ENCODE results near the gene SHLD2. TPM values are rescaled to one million over a fixed set of nuclear protein-coding genes. Genes with fewer than 3 reads are reported as not detected.
"Not testable (repeated sequence)": the region's sequence is repeated elsewhere in the genome, so short reads cannot be mapped to it uniquely, and the experiment has no call there.

SHLD2 gene
- polyA plus RNA-seq, 3 donors, result 10.2 to 16.3 (median 16.2) TPM

- H3K9me3 Mint-ChIP-seq; H3K9me3 ChIP-seq (replicated peaks in 1 of 2; ENCODE audit: control insufficient read depth in 1 of 2, insufficient read depth in 1 of 2, low read length in 2 of 2); H3K27me3 ChIP-seq (ENCODE audit: control insufficient read depth in 2 of 2, insufficient read depth in 2 of 2, low read length in 2 of 2); H3K79me2 ChIP-seq (ENCODE audit: insufficient read depth, low read length); H3K4me3 ChIP-seq (replicated peaks in 1 of 3; ENCODE audit: low read depth in 2 of 3, low read length in 3 of 3); DNase-seq; H3K36me3 Mint-ChIP-seq; H3K27me3 Mint-ChIP-seq (ENCODE audit: low read depth in 3 of 3); H3K27ac ChIP-seq (ENCODE audit: low read depth in 1 of 2, low read length in 2 of 2); intact Hi-C loops (cut with micrococcal nuclease); H3K36me3 ChIP-seq (replicated peaks in 1 of 2; ENCODE audit: control insufficient read depth in 1 of 2, insufficient read depth in 2 of 2, low read length in 2 of 2); H3K4me3 Mint-ChIP-seq; H3K27ac Mint-ChIP-seq; H2AFZ ChIP-seq (ENCODE audit: insufficient read depth, low read depth, low read length, poor library complexity, severe bottlenecking); H3K4me2 ChIP-seq (replicated peaks; ENCODE audit: extremely low read depth, low read length, poor library complexity, severe bottlenecking); H3K9ac ChIP-seq (ENCODE audit: insufficient read depth, low read length, poor library complexity, severe bottlenecking); H4K20me1 ChIP-seq (ENCODE audit: insufficient read depth, low read length): not testable (repeated sequence)
- H3K4me1 ChIP-seq (ENCODE audit: control insufficient read depth in 1 of 2, insufficient read depth in 2 of 2, low read length in 2 of 2), result peaks cover 26% of the 10 kb centered on the region in 2 donors
- no CpG with 5 or more reads among the region's 5 CpGs for WGBS (ENCODE audit: insufficient coverage)
- peaks cover 25% of the 10 kb centered on the region for H3K4me1 Mint-ChIP-seq
These were observed 124.4 kb downstream of the SHLD2 start for GRCh38 chr10:87219370-87219769.

- intact Hi-C loops (cut with micrococcal nuclease); H3K9ac ChIP-seq (ENCODE audit: insufficient read depth, low read length, poor library complexity, severe bottlenecking); H3K9me3 Mint-ChIP-seq; H3K4me1 Mint-ChIP-seq; H3K79me2 ChIP-seq (ENCODE audit: insufficient read depth, low read length); H3K9me3 ChIP-seq (replicated peaks in 1 of 2; ENCODE audit: control insufficient read depth in 1 of 2, insufficient read depth in 1 of 2, low read length in 2 of 2); H4K20me1 ChIP-seq (ENCODE audit: insufficient read depth, low read length); H3K27me3 ChIP-seq (ENCODE audit: control insufficient read depth in 2 of 2, insufficient read depth in 2 of 2, low read length in 2 of 2); H3K4me1 ChIP-seq (ENCODE audit: control insufficient read depth in 1 of 2, insufficient read depth in 2 of 2, low read length in 2 of 2); H3K27ac Mint-ChIP-seq; H3K4me2 ChIP-seq (replicated peaks; ENCODE audit: extremely low read depth, low read length, poor library complexity, severe bottlenecking); H3K27ac ChIP-seq (ENCODE audit: low read depth in 1 of 2, low read length in 2 of 2); H3K4me3 ChIP-seq (replicated peaks in 1 of 3; ENCODE audit: low read depth in 2 of 3, low read length in 3 of 3); H3K4me3 Mint-ChIP-seq; H3K36me3 Mint-ChIP-seq; H3K36me3 ChIP-seq (replicated peaks in 1 of 2; ENCODE audit: control insufficient read depth in 1 of 2, insufficient read depth in 2 of 2, low read length in 2 of 2); H2AFZ ChIP-seq (ENCODE audit: insufficient read depth, low read depth, low read length, poor library complexity, severe bottlenecking); DNase-seq; H3K27me3 Mint-ChIP-seq (ENCODE audit: low read depth in 3 of 3): not testable (repeated sequence)
- WGBS (ENCODE audit: insufficient coverage), result no CpG with 5 or more reads among the region's 30 CpGs
These were observed 127.8 kb downstream of the SHLD2 start for GRCh38 chr10:87222789-87223188.

GRCh38 chr10:87225148-87225547, 130.1 kb downstream of the SHLD2 start, which contains the start of gene NUTM2A:
Gene NUTM2A, plus strand, starts transcription at chr10:87225448. Its CDS starts 383 bp downstream, at chr10:87225831.
- not testable (repeated sequence) for H3K9me3 Mint-ChIP-seq; H3K36me3 Mint-ChIP-seq; H3K27ac ChIP-seq (ENCODE audit: low read depth in 1 of 2, low read length in 2 of 2)

GRCh38 chr10:87228247-87228646, 133.2 kb downstream of the SHLD2 start:
- H2AFZ ChIP-seq (ENCODE audit: insufficient read depth, low read depth, low read length, poor library complexity, severe bottlenecking); H3K27ac Mint-ChIP-seq; H3K27me3 Mint-ChIP-seq (ENCODE audit: low read depth in 3 of 3); H3K4me2 ChIP-seq (replicated peaks; ENCODE audit: extremely low read depth, low read length, poor library complexity, severe bottlenecking); H3K9ac ChIP-seq (ENCODE audit: insufficient read depth, low read length, poor library complexity, severe bottlenecking); H3K36me3 ChIP-seq (replicated peaks in 1 of 2; ENCODE audit: control insufficient read depth in 1 of 2, insufficient read depth in 2 of 2, low read length in 2 of 2); H3K79me2 ChIP-seq (ENCODE audit: insufficient read depth, low read length); H3K4me3 ChIP-seq (replicated peaks in 1 of 3; ENCODE audit: low read depth in 2 of 3, low read length in 3 of 3); H3K36me3 Mint-ChIP-seq; H3K27me3 ChIP-seq (ENCODE audit: control insufficient read depth in 2 of 2, insufficient read depth in 2 of 2, low read length in 2 of 2); H3K9me3 Mint-ChIP-seq; intact Hi-C loops (cut with micrococcal nuclease); H4K20me1 ChIP-seq (ENCODE audit: insufficient read depth, low read length); H3K4me1 Mint-ChIP-seq; H3K4me3 Mint-ChIP-seq; H3K9me3 ChIP-seq (replicated peaks in 1 of 2; ENCODE audit: control insufficient read depth in 1 of 2, insufficient read depth in 1 of 2, low read length in 2 of 2); H3K4me1 ChIP-seq (ENCODE audit: control insufficient read depth in 1 of 2, insufficient read depth in 2 of 2, low read length in 2 of 2); DNase-seq; H3K27ac ChIP-seq (ENCODE audit: low read depth in 1 of 2, low read length in 2 of 2): not testable (repeated sequence)
- no CpG with 5 or more reads among the region's 20 CpGs for WGBS (ENCODE audit: insufficient coverage)

More at GRCh38 chr10:87225148-87225547, 130.1 kb downstream of the SHLD2 start, which contains the start of gene NUTM2A:
- H2AFZ ChIP-seq (ENCODE audit: insufficient read depth, low read depth, low read length, poor library complexity, severe bottlenecking); H3K79me2 ChIP-seq (ENCODE audit: insufficient read depth, low read length); H3K4me2 ChIP-seq (replicated peaks; ENCODE audit: extremely low read depth, low read length, poor library complexity, severe bottlenecking); H3K4me1 Mint-ChIP-seq; H3K27ac Mint-ChIP-seq; H3K27me3 Mint-ChIP-seq (ENCODE audit: low read depth in 3 of 3); H3K9ac ChIP-seq (ENCODE audit: insufficient read depth, low read length, poor library complexity, severe bottlenecking); H3K4me3 ChIP-seq (replicated peaks in 1 of 3; ENCODE audit: low read depth in 2 of 3, low read length in 3 of 3); DNase-seq; H3K36me3 ChIP-seq (replicated peaks in 1 of 2; ENCODE audit: control insufficient read depth in 1 of 2, insufficient read depth in 2 of 2, low read length in 2 of 2); H4K20me1 ChIP-seq (ENCODE audit: insufficient read depth, low read length); intact Hi-C loops (cut with micrococcal nuclease); H3K4me1 ChIP-seq (ENCODE audit: control insufficient read depth in 1 of 2, insufficient read depth in 2 of 2, low read length in 2 of 2); H3K9me3 ChIP-seq (replicated peaks in 1 of 2; ENCODE audit: control insufficient read depth in 1 of 2, insufficient read depth in 1 of 2, low read length in 2 of 2); H3K27me3 ChIP-seq (ENCODE audit: control insufficient read depth in 2 of 2, insufficient read depth in 2 of 2, low read length in 2 of 2); H3K4me3 Mint-ChIP-seq: not testable (repeated sequence)
- no CpG with 5 or more reads among the region's 3 CpGs for WGBS (ENCODE audit: insufficient coverage)

Measured in CD14-positive monocyte (primary cell).